MV-4-11 (cell line): ENCODE data around the gene PALS1.

Experiments
- DNase-seq: peaks from one replicate; lab custom pipeline; 2025; lab: John Stamatoyannopoulos, UW

The PALS1 gene

DNA sequence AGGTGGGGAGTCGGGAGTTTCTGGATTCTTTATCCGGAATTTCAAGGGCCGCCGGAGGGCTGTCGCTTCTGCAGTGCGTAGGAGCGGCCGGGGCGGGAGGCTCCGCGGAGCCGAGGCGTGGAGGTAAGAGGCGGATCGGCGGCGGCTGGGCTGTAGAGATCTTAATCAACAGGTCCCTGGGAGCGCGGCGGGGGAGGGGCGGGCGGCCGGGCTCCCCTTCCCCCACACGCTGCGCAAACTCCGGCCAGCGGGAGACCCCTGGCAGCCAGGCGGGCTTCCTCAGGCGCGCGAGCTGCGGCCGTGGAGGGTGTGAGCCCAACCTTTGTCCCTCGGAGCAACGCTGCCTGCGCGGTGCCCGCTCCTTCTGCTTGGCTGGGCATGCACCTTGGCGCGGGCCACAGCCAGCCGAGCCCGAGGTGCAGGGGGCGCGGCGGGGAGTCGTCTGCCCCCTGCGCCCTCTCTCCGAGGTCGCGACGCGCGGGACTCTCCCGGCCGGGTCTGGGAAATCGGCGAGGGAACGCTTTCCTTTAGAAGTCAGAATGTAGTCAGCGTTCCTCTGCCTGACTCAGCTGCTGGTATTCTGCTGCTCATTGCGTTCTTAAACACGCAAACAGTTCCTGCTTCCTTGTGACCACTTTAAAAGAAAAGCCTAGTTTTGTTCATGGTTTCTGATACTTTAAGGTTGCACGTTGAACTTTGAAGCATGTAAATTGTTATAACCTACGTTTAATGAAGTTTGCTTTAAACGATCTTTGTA, at the start of gene PALS1:
Gene PALS1 (plus strand): TSS at position 25 of the 757 bp plus-strand sequence. CDS start 37,736 bp downstream, outside the sequence.
- peak; percentile 36 for DNase-seq

DNA sequence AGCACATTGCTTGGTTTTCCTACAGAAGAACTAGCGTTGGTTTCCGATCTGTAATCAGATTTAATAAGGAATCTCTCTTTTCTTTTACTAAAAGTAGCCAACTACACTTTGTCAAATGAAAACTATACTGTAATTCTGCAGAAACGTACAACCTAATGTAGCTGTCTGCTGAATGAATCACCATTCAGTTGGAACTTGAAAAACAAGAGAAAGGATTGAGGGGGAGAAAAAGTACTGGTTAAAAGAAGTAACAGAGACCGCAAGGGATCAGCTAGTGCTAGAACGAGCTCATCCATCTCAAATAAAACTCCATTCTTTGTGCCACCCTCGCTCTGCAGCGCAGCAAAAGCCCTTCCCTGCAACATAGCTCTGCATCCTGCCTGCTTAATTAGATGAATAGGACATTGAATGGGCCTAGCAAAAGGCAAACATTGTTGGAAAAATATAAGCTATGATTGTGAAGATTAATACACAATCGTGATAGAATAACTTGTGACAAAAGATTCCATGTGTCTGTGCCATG, 49.4 kb upstream of the PALS1 start:
- no peak for DNase-seq

DNA sequence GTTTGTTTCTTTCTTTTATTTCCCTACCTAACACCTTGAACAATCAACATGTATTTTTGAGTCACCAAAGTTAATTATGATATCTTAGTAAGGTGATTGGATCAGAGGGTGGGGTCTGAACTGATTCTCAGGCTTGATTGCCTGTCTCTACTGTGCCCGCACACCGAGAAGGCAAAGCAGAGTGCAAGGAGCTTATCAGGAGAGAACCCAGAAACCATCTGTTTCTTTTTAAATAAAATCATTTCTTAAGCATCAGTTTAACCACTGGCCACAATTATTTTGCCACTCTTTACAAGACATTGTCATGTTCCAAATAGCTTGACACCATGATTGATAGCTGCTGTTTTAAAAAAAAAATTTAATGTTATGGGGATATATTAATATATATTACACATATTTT, 48.9 kb upstream of the PALS1 start:
- DNase-seq, result no peak

DNA sequence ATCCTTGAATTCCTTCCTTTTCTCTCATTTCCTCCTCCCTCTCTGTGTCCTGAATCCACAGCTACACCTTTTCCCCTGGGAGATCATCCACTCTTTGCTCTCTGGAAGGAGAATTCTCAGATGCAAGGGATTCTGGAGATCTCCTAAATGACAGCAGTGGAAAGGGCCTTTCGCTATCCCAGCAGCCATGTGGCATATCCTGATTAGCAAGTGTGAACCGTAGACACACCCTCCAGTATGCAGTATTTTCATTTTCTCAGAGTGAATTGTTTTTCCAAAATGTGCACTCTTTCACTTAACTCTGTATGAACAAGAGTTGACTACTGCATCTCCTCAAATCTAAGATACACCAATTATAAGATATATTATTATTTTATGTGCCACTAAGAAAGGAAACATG, 46.0 kb upstream of the PALS1 start:
- no peak for DNase-seq

DNA sequence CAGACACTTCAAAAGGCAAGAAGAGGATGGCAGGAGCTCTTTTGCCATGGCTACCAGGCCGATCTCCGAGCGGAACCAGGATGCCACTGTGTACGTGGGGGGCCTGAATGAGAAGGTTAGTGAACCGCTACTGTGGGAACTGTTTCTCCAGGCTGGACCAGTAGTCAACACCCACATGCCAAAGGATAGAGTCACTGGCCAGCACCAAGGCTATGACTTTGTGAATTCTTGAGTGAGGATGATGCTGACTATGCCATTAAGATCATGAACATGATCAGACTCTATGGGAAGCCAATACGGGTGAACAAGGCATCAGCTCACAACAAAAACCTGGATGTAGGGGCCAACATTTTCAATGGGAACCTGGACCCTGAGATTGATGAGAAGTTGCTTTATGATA, 42.2 kb upstream of the PALS1 start:
- DNase-seq, result no peak

DNA sequence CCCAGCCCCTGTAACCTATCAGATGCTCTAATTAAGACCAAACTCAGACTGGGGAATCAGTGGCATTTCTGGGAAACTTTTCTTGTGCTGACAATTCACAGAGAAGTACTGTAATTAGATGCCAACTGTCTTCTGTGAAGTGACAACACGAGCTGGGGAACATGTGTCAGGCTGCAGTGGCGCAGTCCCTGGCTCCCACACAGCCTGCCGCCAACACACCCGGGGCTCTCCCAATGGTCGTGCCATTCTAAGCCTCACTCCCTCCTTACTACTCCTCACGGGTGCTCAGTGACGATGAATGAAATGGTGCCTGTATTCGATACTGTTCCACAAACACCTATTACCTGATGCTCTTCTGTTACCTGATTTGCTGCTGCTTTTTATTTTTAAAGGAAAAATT, 33.4 kb upstream of the PALS1 start:
- DNase-seq, result no peak

DNA sequence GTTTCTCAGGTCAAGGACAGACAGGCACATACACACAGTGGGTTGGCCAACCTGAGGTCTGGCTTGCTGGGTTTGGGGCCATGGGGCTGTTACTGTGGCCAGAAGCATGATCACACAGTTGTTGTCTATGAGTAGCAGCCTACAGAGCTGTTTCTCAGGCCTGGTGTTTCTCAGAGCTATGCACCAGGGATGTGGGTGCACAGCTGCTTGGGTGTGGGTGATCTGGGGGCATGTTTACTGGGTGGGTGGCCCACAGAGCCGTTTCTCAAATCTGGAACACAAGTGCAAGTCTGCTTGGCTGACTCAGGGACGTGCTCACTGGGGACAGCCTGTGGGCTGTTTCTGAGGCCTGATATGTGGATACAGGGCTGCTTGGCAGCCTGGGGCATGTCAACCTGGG, 23.1 kb upstream of the PALS1 start:
- DNase-seq, result no peak

DNA sequence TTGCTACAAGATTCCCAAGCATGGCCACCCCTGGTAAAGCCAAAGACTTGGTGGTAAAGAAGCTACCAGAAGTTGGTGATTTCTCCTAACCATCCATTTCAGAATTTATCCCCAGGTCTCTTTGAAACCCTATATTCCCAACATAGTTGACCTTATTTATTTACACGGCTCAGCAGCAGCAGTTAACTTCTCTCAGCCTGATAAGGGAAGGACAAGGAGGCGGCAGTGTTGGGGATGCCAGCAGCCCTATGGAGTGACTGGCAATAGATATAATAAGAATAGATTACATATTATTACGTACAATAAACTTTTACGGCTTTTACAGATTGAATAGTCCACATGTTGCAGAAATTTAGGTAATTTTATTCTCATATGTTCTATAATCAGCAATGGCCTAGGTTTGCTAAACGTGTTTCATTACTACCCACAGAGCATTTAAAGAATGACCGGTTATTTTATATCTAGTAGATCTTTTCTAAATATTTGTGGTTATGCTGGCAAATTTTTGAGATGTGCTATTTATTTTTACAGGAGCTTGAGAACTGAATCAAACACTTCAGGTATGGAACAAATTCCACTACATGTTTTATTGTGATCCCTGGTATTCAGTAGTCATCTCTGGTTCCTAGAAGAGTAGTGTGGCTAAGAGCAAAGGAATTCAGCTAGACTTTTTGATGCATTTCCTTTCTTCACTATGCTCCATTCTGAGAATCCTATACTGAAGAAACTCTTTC, 19.8 kb upstream of the PALS1 start:
- DNase-seq, result no peak

DNA sequence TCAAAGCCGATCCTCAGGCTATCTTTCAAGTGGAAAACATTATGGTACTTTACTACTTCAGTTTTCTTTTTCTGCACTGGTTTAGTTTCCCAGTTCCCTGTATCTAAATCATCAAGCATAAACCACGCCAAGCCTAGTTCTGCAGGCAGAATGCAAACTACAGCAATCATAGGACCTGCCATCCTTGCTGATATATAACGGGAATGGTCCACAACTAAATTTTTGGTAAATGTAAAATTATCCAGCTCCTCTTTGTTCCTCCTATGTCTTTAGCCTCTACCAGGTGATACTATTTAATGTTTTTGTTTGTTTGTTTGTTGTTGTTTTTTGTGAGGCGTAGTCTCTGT, 19.3 kb upstream of the PALS1 start:
- DNase-seq, result no peak

DNA sequence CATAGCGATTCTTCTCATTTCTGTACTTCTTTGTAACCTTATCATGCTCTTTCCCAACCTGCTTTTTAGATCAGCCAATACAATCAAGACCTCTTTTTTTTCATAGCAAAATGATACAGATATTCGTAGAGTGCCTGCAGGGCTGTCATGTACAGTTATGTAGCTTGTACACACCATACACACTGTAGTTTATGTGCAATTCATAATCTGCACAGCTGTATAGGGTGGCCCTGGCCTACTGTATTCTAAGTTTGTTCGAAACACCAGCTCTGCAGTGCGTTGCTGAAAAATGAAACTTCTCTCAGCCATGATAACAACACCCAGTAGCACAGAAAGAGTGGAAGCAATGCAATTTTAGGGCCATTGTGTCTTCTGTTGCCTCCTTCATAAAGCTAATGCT, 15.7 kb upstream of the PALS1 start:
- DNase-seq, result no peak

DNA sequence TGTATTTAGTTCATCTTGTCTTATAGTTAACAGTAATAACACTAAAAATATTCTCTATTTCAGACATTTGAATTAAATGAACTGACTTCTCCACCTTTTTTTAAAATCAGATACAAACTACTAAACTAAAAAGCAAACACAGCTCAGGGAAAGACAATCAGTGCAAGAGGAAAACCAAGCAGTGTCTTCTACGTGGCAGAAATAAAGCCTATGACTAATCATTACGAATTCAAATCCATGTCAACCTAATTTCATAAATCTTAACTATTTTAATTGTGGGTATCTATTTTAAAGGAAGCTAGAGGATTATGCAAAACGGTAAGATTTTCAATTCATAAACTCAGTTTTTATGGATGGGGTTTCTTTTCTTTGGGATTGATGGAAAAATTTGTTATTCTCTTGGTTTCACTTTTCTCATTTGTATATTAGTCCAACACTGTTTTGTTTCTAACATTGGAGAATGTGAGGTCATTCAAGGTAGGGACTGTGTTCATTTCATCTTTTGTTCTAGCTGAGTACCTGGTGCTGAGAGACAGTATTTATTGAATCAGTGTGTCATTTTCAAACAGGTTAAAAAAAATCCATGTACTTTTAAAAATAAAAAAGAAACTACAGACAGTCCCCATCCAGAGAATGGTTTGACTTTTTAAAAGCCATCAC, 12.8 kb upstream of the PALS1 start:
- no peak for DNase-seq

DNA sequence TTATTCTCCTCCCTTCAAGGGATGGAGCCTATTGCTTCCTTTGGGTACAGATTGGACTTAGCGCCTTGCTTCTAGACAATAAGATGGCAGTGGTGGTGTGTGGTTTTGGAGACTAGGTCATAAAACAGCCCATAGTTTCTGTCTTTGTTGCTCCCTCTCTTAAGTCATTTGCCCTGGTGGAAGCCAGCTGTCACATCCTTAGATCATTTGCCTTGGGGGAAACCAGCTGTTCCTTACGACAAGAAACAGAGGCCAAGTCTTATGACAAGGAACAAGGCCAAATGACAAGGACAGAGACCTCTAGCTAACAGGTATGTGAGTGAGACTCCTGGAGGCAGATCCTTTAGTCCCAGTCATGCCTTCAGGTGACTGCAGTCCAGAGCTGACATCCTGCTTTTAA, 9.2 kb upstream of the PALS1 start:
- DNase-seq, result no peak

DNA sequence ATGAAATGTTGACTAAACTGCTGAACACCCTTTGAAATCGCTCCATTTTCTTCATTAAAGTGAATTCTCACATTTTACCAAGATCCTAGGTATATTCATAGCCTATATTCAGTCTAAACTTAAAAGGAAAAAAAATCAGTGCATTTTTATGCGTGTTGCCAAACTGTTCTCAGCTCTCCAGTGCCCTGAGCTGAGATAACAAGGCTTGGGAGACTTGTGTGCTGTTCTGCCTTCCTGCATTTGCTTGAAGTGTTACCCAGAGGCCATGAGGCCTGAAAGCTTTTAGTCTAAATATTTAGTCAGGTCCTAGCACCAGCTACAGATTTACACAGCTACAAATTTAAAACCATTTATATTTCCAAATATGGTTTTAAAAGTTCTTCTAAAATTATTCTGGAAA, 8.6 kb upstream of the PALS1 start:
- DNase-seq, result no peak

DNA sequence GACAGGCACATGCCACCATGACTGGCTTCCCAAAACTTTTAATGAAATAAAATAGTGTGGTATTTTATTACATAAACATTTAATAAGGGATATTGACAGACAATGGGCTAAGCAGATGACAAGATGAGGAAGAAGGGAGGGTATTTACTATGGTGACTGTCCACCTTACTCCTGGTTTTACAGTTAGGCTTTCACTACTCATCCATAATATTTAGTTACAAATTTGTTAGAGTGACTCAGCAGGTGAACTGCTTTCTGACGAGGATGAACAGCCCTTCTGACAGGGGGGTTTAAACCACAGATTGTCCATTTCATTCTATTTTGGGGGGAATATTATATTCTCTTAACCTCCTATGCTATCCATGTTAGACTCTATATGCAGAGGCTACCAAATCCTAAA, 3.6 kb upstream of the PALS1 start:
- DNase-seq, result no peak

DNA sequence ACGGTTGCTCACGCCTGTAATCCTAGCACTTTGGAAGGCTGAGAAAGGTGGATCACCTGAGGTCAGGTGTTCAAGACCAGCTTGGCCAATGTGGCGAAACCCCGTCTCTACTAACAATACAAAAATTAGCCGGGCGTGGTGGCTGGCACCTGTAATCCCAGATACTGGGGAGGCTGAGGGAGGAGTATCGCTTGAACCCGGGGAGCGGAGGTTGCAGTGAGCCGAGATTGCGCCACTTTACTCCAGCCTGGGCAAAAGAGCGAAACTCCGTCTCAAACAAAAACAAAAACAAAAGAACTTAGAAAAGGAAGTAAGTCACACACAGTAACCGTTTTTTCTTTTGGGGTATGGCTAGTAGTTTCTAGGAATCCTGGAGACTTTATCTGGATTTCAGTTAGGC, 1.7 kb upstream of the PALS1 start:
- DNase-seq, result peak; percentile 50

DNA sequence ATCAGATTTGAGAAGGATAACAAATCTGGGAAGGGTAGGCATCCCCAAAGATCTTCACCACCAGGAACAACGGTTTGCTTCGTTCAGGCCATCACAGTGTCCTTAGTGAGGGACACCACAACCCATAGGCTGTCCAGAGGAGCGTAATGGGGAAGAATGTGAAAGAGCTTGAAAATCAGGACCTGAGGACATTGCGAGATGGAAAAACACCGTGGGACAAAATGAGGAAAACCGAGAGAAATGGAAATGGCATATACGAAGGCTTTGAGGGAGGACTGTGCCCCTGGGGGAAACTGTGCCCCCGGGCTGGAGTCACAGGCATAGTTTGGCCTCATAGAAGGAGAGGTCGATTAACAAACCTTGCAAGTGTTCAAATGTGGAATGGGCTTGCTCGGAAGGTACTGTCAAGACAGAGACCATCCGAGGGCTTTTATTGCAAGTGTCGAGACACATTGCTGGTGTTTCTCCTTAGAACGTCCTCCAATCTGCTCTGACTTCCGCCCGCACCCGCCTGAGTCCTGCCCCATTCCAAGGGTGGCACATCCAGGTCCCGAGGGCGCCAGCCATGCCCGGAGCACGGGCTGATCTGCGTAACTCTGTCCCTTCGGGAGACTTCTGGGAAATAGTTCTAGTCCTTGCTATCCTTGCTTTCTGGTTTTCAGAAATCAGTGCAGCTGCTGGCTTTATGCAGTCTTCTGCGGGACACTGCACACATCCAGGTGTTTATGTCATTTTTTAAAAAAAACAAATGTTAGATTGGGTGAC, 885 bp upstream of the PALS1 start:
- DNase-seq, result peak; percentile 24

DNA sequence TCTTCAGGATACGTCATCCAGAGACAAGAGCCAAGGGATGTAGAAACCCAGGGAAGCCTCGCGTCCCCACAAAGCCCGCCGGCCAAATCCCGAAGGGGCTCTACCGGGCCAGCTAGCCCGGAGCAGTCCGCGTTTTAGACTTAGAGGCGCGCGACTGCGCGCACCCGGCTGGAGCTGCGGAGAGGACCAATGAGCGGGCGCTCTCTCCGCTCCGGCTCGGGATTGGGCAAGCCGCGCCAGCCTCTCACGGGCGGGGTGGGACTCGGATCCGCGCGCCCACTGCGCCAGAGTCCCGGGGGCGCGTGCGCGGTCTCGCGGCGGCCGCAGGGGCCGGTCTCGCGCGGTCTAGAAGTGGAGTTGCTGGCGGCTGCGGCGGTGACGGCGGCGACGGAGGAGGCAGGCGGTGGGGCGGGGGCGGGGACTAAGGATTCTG, 241 bp upstream of the PALS1 start:
- peak; percentile 89 for DNase-seq

DNA sequence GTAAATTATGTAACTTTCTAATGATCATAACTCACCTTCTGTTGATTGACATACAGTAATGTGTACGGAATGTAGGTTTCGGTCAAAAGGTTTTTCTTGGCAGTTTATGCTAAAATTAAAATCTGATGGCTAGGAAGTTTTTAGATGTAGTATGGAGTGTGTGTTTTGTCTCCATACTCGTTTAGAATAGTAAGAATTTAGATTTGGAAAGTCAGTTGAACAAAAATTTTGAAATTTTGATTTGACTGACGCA, 859 bp downstream of the PALS1 start:
- no peak for DNase-seq

DNA sequence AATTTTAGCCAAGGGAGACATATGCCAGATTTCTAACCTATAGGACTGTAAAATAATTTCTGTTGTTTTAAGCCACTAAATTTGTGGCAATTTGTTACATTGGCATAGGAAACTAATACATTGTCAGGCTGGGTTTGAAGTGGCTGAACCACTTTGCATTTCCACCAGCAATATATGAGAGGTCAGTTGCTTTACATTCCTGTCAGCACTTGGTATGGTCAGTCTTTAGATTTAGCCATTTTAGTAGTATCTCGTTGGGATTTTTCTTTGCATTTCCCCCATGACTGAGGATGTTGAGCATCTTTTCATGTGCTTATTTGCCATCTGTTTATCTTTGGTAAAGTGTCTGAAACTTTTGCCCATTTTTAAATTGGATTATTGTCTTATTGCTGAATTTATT, 3.9 kb downstream of the PALS1 start:
- DNase-seq, result no peak

DNA sequence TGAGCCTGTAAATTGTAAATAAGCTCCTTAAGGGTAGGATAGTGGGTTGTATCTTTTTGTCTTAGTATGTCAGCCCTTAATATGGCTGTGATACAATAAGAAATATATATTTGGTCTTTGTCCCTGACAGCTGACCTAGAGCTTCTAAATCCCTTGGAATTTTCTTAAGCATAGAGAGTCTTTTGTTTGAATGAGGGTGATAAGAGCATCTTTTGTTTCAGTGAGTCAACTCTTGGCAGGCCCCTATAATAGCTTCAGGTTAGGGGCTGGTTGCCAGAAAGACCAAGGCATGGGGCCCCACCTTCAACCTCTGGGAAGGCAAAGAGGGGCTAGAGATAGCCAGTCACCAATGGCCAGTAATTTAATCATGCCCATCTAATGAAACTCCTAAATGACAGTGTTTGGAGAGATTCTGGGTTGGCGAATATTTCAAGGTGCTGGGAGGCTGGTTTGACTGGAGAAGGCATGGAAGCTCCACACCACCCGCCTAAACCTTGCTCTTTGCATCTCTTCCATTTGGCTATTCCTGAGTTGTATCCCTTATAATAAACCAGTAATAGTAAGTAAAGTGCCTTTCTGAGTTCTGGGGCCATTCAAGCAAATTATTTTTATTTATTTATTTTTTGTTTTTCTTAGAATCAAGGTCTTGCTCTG, 10.5 kb downstream of the PALS1 start:
- DNase-seq, result no peak

DNA sequence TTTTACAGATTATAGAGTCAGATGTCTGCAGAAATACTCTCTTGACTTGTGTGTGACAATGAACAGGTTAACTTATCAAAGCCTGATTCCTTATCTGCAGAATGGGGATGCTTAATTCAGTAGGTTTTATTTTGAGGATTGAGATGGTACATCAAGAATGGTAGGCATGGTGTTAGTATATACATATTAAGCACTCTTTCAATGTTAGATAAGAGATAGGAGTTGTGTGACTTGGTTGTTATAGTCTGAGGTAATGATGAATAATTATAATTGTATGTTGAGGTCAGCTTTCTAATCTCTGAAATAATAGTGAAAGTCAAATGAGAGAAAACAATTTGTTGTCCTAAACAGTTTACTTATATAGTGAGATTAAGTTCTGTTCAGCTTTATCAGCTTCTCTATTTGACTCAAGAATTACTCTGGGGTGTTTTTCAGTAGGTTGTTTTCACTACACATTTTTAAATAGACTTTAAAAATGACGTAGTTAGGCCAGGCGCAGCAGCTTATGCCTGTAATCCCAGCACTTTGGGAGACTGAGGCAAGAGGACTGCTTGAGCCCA, 11.9 kb downstream of the PALS1 start:
- no peak for DNase-seq

DNA sequence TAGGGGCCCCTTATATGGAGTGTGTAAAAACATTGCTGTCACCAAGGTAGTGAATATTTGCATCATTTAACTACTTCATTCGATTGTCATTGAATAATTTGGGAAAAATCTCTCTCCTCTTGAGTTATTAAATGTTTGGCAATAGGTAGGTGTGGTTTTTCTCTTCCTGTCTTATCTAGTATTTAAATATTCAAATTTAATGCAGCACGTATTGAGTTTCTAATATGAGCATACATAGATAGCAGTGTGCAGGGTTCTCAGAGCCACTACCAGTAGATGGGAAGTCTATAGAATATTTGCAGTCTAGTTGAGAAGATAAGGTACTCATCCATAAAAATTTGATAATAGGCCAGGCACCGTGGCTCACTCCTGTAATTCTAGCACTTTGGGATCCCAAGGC, 16.7 kb downstream of the PALS1 start:
- DNase-seq, result no peak
